Osteocyte (in vitro differentiated cells): ENCODE data around the gene ZDHHC7. TPM values are rescaled to one million over a fixed set of nuclear protein-coding genes. Genes with fewer than 3 reads are reported as not detected.

ENCODE experiments used
- DNase-seq: peaks from one replicate; pipeline ENCODE4 v3.0.0; 2021; ENCODE audit warnings: mixed read lengths; ENCODE audit not compliant: unreplicated experiment; ENCODE audit errors: extremely low spot score
- H3K27ac Mint-ChIP-seq: one replicate; pipeline ENCODE4 v1.8.0; 2021; ENCODE audit warnings: mild to moderate bottlenecking, mixed read lengths; ENCODE audit not compliant: unreplicated experiment
- H3K27me3 Mint-ChIP-seq: one replicate; pipeline ENCODE4 v1.8.0; 2021; ENCODE audit warnings: mixed read lengths; ENCODE audit not compliant: unreplicated experiment
- H3K36me3 Mint-ChIP-seq: one replicate; pipeline ENCODE4 v1.8.0; 2021; ENCODE audit warnings: mixed read lengths; ENCODE audit not compliant: unreplicated experiment
- H3K4me1 Mint-ChIP-seq: one replicate; pipeline ENCODE4 v1.8.0; 2021; ENCODE audit warnings: mixed read lengths; ENCODE audit not compliant: unreplicated experiment
- H3K4me3 Mint-ChIP-seq: one replicate; pipeline ENCODE4 v1.8.0; 2021; ENCODE audit warnings: mild to moderate bottlenecking, moderate library complexity, mixed read lengths; ENCODE audit not compliant: unreplicated experiment
- H3K9me3 Mint-ChIP-seq: one replicate; pipeline ENCODE4 v1.8.0; 2021; ENCODE audit warnings: mixed read lengths; ENCODE audit not compliant: unreplicated experiment
- total RNA-seq: library from RNA; stranded (reverse); gene quantifications from 2 replicates; pipeline ENCODE4 v1.2.1, GENCODE V29; 2021
- TF ChIP-seq, protein P1 (sequence below): fragments of 200-600 bp; sonication (generic); IDR thresholded peaks from 2 replicates; pipeline ENCODE4 v1.5.0; 2021; ENCODE audit warnings: antibody characterized with exemption, mild to moderate bottlenecking, moderate library complexity

ZDHHC7 gene
- total RNA-seq, 1 donor from 2014 or later, result 53.7 TPM

DNA sequence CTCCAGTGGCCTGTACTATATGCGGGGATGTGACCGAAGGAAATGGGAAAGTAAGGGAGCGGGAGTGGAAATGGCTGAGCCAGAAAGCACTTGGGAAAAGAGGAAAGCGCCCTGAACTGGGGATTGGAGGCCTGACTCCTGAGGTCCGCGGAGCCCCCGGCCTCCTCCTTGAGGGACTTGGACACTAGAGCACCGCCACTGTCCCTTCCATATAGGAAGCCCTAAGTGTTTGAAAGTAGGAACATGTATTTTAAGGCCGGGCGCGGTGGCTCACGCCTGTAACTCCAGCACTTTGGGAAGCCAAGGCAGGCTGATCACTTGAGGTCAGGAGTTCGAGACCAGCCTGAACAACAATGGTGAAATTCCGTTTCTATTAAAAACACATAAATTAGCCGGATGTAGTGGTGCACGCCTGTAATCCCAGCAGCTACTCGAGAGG lies 530 bp upstream of the ZDHHC7 start:
- H3K4me1 Mint-ChIP-seq, result peaks cover 41% of the 10 kb centered on the region
- no peaks in the 10 kb centered on the region for H3K36me3 Mint-ChIP-seq
- TF ChIP-seq, protein P1, sequence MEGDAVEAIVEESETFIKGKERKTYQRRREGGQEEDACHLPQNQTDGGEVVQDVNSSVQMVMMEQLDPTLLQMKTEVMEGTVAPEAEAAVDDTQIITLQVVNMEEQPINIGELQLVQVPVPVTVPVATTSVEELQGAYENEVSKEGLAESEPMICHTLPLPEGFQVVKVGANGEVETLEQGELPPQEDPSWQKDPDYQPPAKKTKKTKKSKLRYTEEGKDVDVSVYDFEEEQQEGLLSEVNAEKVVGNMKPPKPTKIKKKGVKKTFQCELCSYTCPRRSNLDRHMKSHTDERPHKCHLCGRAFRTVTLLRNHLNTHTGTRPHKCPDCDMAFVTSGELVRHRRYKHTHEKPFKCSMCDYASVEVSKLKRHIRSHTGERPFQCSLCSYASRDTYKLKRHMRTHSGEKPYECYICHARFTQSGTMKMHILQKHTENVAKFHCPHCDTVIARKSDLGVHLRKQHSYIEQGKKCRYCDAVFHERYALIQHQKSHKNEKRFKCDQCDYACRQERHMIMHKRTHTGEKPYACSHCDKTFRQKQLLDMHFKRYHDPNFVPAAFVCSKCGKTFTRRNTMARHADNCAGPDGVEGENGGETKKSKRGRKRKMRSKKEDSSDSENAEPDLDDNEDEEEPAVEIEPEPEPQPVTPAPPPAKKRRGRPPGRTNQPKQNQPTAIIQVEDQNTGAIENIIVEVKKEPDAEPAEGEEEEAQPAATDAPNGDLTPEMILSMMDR, result no peak
- H3K27me3 Mint-ChIP-seq, result no peaks in the 10 kb centered on the region
- H3K27ac Mint-ChIP-seq, result peak overlapping the region; percentile 100
- no peak for DNase-seq
- H3K4me3 Mint-ChIP-seq, result peak overlapping the region; percentile 97
- no peaks in the 10 kb centered on the region for H3K9me3 Mint-ChIP-seq

- peak overlapping the region; percentile 87 for H3K4me3 Mint-ChIP-seq
- peaks cover 2% of the 10 kb centered on the region for H3K36me3 Mint-ChIP-seq
- no peaks in the 10 kb centered on the region for H3K27me3 Mint-ChIP-seq
- peak overlapping the region; percentile 95 for H3K27ac Mint-ChIP-seq
- H3K9me3 Mint-ChIP-seq, result no peaks in the 10 kb centered on the region
- H3K4me1 Mint-ChIP-seq, result peaks cover 47% of the 10 kb centered on the region
- DNase-seq, result no peak
- TF ChIP-seq, protein P1, result no peak
These were observed 847 bp downstream of the ZDHHC7 start for GRCh38 chr16:85010446-85010930.

DNA sequence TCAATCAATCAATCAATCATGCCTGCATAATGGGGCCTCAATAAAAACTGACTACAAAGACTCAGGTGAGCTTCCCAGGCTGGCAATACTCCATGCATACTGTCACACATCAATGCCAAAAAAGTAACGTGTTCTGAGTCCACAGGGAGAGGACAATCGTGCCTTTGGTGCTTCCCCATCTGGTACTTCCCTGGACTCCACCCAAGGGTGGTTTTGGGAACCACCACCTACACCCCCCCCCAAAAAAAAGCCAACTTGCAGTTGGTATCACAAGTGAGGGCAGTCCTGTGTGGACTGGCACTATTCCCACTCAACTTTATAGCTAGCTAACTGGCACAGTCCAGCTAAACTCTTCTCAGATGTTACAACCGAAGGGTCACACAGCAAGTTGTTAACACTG lies 3.1 kb downstream of the ZDHHC7 start:
- Mint-ChIP-seq H3K27ac (no peak overlapping the region), H3K4me1 (peaks cover 68% of the 10 kb centered on the region)
- TF ChIP-seq, protein P1, result no peak

GRCh38 chr16:85007496-85008214 lies 3.7 kb downstream of the ZDHHC7 start:
- H3K36me3 Mint-ChIP-seq, result peaks cover 2% of the 10 kb centered on the region
- DNase-seq, result no peak

More for the DNA sequence above, 3.1 kb downstream of the ZDHHC7 start:
- Mint-ChIP-seq H3K4me3 (no peak overlapping the region), H3K9me3 (no peaks in the 10 kb centered on the region), H3K27me3 (no peaks in the 10 kb centered on the region), H3K36me3 (peaks cover 2% of the 10 kb centered on the region)
- DNase-seq, result no peak

DNA sequence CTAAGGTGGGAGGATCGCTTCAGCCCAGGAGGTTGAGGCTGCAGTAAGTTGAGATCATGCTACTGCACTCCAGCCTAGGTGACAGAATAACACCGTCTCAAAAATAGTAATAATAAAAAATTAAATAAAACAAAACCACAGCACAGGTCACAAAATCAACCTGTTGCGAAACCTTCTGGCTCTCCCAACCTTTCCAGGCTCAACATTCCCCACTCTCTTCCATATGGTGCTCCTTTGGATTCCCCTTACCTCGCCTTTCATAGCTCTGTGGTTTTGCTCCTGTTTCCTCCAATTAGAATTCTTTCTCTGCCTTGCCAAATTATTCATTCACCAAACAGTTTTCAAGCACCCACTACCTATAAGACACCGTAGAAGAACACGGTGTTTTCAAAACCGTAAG lies 4.7 kb downstream of the ZDHHC7 start:
- Mint-ChIP-seq H3K4me1 (peaks cover 78% of the 10 kb centered on the region), H3K36me3 (peaks cover 2% of the 10 kb centered on the region), H3K4me3 (no peak overlapping the region), H3K27me3 (no peaks in the 10 kb centered on the region), H3K27ac (peak overlapping the region; percentile 34), H3K9me3 (no peaks in the 10 kb centered on the region)
- TF ChIP-seq, protein P1, result no peak
- no peak for DNase-seq

More at GRCh38 chr16:85007496-85008214, 3.7 kb downstream of the ZDHHC7 start:
- H3K4me1 Mint-ChIP-seq, result peaks cover 74% of the 10 kb centered on the region
- H3K27me3 Mint-ChIP-seq, result no peaks in the 10 kb centered on the region
- H3K4me3 Mint-ChIP-seq, result peak overlapping the region; percentile 8
- peak overlapping the region; percentile 35 for H3K27ac Mint-ChIP-seq
- H3K9me3 Mint-ChIP-seq, result no peaks in the 10 kb centered on the region
- TF ChIP-seq, protein P1, result no peak
